ENCODE data around the gene RAB1B.

DNA sequence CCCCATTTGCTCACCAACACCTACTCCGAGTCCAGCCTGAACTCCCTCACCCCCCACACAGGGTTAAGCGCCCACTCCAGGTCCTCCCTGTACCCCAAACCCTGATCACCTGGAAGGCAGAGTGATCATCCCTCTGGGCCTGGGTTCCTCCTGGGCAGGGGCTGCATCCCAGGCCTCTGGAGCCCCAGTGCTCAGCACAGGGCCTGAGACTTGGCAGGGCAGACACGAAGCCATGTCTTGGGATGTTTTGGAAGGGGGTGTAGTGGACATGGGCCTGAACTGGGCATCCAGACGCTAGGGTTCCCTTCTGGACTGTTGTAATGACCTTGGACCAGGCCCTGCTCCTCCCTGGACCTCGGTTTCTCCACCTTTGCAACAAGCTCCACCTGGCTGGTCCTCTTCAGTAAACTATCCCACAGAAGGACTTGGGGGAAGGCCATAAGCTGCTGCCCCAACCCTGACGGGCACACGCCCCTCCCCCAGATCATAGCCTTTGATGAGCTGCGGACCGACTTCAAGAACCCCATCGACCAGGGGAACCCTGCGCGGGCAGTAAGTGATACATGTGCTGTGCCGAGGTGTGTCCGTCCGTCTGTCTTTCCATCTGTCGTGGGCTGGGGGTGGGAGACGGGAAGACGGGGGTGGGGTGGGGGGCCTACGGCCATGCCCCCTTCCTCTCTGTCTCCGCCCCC lies 13.5 kb downstream of the RAB1B start:
- no peak for TF ChIP-seq TAF1 (IDR thresholded peaks at IDR 0.05; ENCODE audit: borderline replicate concordance, insufficient read depth, low read length)
- TF ChIP-seq, protein P1, sequence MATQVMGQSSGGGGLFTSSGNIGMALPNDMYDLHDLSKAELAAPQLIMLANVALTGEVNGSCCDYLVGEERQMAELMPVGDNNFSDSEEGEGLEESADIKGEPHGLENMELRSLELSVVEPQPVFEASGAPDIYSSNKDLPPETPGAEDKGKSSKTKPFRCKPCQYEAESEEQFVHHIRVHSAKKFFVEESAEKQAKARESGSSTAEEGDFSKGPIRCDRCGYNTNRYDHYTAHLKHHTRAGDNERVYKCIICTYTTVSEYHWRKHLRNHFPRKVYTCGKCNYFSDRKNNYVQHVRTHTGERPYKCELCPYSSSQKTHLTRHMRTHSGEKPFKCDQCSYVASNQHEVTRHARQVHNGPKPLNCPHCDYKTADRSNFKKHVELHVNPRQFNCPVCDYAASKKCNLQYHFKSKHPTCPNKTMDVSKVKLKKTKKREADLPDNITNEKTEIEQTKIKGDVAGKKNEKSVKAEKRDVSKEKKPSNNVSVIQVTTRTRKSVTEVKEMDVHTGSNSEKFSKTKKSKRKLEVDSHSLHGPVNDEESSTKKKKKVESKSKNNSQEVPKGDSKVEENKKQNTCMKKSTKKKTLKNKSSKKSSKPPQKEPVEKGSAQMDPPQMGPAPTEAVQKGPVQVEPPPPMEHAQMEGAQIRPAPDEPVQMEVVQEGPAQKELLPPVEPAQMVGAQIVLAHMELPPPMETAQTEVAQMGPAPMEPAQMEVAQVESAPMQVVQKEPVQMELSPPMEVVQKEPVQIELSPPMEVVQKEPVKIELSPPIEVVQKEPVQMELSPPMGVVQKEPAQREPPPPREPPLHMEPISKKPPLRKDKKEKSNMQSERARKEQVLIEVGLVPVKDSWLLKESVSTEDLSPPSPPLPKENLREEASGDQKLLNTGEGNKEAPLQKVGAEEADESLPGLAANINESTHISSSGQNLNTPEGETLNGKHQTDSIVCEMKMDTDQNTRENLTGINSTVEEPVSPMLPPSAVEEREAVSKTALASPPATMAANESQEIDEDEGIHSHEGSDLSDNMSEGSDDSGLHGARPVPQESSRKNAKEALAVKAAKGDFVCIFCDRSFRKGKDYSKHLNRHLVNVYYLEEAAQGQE (IDR thresholded peaks at IDR 0.05; ENCODE audit: insufficient read depth in 1 of 2, low read depth in 2 of 2, low read length in 2 of 2), result no peak
- TF ChIP-seq POLR2AphosphoS5 (IDR thresholded peaks at IDR 0.05; ENCODE audit: low read depth, low read length), result peak; percentile 10; the same call in 1 of the 2 replicates
- TF ChIP-seq SIN3A (IDR thresholded peaks at IDR 0.05; ENCODE audit: borderline replicate concordance, insufficient read depth, low read length), result no peak
